HG03575 (cell line): ENCODE measurements around the gene NTHL1.

Experiments used
- ATAC-seq: cut with Tn5 transposase; IDR thresholded peaks from one replicate; pipeline ENCODE4 v1.9.1; 2021; ENCODE audit not compliant: unreplicated experiment, insufficient number of reproducible peaks, low FRiP score; ENCODE audit errors: extremely low read depth

The NTHL1 gene

DNA sequence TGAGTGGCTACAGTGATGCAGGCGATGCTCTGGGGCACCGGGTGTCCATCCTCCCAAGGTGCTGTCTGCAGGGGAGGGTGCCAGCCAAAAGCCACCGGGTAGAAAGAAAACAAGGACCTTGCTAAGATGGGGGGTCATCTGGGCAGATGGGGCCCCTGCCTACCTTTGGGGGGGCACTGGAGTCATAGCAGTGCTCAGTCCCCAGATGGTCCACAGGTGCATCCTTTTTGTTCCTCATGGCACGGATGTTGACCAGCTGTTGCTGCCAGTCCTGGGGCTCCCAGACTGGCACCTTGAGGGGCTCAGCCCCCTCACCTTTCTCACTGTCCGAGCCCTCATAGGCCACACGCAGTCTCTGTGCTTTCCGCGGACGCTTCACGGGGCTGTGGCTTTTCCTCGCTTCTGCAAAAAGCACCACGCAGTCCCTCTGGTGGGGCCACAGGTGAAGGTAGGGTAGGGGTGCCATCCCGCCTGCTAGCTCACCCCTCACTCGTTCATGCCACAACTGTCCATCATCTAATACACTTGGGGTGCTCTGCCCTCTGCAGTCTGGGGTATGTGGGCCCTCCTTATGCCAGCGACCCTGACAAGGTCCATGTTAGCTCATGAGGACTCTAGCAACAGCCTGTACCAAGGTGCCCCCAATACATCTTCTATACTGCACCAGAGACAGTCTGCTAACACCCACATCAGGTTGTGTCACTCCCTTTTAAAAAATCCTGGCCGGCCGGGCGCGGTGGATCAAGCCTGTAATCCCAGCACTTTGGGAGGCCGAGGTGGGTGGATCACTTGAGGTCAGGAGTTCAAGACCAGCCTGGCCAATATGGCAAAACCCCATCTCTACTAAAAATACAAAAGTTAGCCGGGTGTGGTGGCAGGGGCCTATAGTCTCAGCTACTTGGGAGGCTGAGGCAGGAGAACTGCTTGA is 1.4 kb downstream of the NTHL1 start:
- ATAC-seq, result no peak

DNA sequence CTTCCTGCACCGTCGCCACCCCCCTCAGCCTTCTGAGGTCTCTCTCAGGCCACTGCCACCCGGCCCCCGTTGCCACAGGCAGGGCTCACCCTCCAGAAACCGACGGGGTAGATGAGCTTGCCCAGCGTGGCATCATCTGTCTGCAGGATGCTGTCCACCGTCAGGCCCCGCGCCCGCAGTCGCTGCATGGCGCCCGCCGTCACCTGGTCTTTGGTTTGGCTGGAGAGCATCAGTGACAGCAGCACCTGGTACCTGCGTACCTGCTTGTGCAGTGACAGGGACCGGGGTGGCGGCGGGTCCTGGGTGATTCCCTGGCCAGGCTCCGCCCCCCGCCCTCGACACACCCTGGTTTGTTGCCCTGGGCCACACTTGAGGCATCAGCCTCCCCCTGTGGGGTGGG is 3.1 kb downstream of the NTHL1 start:
- no peak for ATAC-seq

DNA sequence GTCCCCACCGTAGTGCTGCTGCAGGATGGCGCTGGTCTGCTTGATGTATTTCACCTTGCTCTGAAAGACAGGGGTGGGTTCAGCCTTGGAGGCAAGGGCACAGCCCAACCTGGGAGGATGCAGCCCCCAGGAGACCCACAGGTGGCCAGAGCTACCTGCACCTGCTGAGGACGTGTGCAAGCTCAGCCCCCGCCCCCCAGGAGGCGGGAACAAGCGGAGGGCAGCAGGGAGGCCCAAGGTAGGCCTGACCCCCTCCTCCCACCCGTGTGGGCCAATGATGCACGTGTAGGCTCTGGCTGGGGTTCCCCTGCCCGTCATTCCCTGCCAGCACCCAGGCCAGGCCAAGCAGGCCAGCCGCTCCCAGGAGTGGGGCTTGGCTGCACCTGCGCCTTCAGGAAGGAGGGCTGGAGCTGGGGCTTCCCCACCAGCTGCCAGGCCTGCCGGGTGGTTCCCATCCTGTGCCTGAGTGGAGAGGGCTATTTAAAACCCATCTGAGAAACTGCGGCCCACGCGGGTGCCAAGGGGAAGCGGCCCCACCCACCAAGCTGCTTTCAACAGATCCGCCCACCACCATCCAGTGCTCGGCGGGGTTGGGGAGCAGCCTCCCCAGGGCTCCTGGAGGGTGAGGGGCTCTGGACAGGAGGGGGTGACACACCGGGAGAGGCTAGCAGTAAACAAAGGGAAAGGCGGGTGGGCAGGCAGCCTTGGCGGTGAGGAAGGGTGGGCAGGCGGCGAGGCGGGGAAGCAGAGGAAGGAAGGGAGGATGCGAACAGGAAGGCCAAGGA is 3.8 kb downstream of the NTHL1 start:
- no peak for ATAC-seq

DNA sequence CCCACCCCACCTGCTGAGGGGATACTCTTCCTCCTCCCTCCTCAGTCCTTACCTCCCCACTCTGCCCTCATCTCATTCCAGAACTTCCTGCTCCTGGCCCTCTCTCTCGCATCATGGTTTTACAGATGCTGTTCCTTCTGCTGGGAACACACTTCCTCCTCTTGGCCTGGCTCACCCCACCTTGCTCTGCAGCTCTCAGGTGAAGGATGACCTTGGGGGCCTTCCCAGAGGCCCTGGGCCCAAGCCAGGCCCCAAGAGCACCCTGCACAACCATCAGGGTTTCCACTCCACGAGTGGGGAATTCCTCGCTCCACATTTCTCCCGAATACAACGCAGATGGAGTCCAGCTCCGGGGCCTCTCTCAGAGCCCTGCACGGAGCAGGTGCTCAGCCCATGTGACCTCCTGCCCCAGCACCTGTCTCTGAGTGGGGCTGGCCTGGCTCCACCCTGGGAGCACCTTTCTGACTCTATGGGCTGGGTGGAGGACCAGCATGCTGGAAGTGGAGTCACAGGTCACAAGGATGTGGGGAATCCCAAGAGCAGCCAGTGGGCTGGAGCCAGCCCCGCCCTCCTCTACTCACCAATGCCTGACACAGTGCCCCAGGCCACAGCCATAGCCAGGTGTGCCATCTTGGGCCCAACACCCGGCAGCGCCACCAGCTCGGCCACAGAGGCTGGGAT is 4.5 kb downstream of the NTHL1 start:
- no peak for ATAC-seq

DNA sequence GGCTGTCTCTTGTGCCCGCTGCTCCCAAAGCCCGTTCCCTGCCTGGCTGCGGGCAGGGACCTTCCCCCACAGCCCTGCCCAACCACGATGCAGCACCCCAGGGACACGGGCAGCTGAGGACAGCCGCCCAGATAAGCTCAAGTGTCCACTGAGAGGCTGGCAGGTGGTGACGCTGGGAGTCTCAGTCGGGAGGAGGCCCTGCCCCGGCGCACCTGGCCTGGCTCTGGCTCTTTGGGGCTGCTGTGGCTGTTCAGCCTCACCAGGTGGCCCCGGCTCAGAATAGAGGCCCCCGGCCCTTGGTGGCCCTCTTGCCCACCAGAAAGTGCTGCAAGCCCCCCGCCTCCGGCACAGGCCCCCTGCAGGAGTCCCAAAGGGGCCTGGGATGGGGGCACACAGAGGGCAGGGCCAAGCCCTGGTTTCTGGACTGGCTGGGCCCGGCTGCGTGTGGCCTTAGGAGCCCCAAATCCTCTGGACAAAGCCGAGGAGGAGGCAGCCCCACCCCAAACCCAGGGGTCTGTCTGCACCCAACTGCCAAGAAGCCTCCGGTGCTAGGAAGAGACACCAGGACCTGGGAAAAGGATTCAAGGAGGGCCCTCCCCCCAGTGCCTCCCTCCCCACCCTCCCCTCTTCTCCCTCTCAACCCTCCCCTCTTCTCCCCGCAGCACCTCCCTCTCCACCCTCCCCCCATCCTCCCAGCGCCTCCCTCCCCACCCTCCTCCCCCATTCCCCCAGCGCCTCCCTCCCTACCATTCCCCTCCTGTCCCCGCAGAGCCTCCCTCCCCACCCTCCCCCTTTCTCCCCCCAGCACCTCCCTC is 5.3 kb downstream of the NTHL1 start:
- no peak for ATAC-seq

DNA sequence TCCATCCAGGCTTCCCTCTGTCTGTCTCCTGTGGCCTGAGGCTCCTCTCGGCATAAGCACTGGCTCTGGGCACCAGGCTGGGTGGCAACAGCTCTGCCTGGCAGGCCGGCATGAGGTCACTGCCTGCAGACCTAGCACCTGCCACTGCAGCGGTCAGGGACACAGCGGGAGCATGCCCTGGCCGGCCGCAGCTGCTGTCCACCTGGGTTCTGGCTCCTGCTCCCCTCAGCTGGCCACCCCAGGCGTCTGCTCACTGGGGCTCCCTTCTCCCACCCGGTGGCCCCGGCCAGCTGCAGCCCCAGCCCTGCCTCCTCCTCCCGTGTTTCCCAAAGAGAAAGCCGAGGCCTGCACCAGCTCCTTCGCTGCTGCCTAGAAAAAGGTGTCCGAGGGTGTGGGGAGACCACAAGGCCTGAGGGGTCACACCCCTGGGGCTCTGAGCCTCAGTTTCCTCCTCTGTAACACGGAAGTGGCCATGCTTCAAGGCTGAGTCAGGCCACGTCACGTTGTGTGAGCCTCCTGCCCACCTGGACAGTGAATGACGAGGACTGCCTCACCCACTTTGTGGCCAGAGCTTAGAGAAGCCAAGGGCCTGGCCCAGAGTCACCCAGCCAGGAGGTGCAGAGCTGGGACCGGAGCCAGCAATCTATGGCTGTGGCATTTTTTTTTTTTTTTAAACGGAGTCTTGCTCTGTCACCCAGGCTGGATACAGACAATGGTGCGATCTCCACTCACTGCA is 6.7 kb downstream of the NTHL1 start:
- ATAC-seq, result no peak

DNA sequence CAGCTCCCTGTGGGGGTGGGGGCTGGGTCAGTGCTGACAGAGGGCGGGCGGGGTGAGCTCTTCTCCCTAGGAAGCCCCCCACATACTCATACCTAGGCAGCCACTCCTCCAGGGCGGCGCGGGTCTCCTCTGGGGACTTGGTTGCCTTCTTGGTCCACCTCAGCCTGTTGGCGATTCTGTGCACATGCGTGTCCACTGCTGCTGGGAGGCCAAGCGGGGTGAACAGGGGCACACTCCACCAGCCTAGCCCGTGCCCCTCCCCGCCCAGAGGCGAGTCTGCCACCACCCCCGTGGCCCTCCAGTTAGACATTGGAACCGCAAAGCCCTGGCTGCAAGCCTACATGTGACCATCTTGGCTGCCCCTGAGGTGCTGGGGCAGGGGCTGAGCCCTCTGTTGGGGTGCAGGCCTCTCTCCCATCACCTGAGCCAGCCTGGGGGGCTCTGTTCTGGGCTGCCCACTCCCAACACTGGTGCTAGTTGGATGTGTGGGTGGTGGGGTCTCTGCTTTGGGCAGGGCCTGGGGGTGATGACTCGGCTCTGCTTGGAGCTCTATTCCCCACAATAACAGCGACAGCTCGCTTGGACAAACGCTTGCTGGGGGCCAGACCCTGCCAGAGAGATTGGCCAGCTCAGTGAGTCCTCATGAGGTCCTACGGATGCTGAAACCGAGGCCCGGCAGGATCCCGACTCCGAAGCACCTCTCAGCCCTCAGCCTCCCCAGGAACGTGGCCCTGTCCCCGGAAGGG is 7.4 kb downstream of the NTHL1 start:
- no peak for ATAC-seq

DNA sequence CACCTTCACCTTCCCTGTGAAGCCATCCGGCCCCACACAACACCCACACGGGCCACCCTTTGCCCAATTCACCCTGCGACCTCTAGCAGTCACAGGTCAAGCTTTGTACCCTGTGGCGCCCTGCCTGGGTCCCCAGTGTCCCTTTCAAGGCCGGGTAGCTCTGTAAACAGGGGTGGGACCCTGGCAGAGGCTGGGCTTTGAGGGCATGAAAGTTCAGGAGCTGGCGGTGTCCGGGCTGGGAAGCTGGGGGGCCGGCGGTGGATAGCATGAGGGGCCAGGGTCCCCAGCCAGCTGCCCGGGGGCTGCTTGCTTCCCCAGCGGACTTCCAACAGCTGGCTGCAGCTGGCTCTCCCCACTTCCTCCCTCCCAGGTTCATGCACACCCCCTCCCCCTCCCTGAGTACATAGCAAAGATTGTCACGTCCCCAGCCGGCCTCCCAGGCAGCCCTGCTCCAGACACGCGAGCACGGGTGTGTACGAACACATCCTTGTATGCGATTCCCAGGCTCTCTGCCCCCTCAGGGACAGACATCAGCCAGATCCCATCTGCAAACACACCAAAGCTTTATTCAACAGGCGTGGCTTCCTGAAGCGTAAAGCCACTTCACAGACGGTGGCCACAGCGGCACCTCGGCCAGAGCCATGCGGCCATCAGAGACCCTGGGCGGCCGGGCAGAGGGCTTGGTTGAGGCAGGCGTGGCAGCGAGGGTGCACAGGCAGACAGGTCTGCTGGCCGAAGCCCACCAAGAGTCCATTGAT is 8.2 kb downstream of the NTHL1 start:
- ATAC-seq, result no peak

DNA sequence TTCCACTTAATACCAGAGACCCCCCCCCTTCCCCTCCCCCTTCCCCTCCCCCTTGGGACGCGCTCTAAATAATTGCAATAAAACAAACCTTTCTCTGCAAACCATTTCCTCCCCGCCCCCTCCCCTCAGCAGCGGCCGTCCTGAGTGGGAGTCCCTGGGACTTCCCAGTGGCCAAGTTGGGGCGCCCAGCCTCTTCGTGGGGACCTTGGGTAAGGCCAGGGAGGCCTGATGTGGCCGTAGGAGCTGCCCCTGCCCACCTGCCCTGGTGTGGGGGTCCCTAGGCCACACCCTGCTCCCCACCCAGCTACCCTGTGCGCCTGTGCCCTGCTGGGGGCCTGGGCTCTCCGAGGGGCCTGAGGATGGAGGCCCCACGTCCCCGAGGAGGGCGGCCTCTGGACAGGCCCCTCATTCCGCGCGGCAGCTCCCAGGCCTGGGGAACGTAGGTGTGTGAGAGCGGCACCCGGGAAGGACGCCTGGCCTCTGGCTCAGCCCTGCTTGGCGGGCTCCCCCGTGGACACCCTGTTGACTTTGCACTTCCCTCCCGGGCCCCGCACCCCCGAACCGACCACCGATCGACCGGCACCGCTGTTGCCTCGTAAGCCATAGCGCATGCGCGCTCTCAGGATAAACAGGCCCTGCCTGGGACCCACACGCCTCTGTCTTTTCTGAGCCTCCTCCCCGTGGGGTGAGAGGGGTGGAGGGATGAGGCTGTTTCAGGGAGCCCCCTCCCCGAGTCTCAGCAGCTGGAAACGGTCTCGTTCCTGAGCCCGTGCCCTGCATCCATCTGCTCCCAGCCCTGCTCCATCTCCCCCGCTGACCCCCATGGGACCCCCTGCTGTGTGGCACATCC is 9.0 kb downstream of the NTHL1 start:
- ATAC-seq, result no peak

DNA sequence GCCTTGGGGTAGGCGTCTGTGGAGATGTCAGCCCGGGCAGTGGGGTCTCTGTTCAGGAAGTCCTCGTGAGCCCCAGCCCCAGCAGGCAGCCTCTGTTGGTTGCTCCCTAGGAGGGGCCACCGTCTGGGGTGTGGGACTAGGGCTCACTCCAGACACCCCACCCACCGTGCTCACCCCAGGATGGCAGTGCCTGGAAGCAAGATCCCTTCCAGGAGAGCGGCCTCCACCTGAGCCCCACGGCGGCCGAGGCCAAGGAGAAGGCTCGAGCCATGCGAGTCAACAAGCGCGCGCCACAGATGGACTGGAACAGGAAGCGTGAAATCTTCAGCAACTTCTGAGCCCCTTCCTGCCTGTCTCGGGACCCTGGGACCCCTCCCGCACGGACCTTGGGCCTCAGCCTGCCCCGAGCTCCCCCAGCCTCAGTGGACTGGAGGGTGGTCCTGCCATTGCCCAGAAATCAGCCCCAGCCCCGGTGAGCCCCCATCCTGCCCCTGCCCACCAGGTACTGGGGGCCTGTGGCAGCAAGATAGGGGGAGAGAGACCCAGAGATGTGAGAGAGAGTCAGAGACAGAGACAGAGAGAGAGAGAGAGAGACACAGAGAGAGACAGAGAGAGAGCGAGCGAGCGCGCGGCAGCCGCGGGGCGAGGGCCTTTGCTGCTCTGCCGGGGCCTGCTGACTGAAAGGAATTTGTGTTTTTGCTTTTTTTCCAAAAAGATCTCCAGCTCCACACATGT is 9.8 kb downstream of the NTHL1 start:
- ATAC-seq, result no peak

DNA sequence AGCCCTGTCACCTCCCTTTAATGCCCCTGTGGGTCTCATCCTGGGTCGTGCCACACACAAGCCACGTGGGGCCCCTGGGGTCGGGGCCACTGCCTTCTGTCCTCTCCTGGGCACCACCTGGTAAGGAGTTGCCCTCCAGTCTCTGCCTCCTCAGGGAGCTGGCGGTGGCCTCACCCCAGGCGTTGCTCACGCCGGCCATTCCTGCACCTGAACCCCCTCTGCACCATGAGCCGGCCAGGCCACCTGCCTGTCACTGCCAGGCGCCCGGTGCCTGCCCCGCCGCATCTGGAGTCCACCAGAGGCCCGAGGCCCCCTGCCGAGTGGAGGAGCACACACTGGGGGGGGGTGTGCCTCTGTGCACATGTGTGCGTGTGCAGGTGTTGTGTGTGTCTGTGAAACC is 10.5 kb downstream of the NTHL1 start:
- no peak for ATAC-seq

DNA sequence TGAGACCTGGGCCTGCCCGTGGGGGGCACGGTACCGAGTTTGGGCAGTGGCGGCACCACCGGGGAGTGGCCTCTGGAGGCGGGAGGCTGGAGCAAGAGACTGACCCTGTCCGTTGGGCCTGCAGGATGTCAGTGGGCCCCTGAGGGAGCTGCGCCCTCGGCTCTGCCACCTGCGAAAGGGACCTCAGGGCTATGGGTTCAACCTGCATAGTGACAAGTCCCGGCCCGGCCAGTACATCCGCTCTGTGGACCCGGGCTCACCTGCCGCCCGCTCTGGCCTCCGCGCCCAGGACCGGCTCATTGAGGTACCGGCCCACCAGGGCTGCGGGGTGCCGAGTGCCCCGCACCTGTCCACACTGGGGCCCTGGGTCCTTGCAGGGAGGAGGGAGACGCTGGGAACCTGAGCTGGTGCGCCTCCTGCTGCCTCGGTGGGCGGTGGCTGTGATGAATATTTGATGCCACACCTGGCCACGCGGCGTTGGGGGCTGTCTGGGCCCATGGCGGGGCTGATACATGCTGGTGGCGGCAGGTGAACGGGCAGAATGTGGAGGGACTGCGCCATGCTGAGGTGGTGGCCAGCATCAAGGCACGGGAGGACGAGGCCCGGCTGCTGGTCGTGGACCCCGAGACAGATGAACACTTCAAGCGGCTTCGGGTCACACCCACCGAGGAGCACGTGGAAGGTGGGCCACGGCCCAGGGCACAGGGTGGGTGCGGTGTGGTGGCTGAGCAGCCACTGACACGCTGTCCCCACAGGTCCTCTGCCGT is 11.3 kb downstream of the NTHL1 start:
- ATAC-seq, result no peak

DNA sequence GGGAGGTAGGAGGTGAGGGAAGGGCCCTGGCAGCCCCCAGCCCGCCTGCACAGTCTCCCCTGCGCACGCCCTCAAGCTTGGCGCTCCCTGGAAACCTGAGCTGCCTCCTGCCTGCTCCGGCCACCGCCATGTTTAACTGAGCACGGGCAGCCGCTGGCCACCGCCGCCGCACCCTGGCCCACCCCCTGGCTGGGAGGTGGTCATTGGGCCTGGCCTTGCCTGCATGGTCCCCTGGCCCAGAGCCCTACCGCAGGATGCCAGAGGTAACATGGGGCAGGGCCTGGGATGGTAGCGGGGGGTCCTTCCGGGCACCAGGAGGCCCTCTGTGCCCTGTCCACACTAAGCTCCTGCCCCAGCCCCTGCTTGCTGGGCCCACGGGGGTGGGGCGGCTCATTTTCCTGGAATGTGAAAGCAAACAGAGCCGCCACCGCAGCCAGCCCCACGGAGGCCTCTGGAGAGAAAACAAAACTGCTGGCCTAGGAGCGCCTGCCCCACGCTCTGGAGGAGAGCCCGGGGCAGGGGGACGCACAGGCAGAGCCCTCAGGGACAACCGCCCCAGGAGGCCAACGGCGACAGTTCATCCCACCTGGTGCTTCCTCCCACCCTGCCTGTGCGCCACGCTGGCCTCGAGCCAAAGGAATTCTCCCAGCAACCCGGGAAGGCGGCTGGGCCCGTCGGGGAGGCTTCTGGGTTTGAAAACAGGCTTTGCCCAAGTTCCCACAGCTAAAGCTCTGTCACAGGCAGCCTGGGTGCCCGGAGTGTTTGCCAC is 12.0 kb downstream of the NTHL1 start:
- ATAC-seq, result no peak
